T-helper 9 cell (primary cell): ENCODE data around the gene ZMYND8.
"Not testable (repeated sequence)": the region's sequence is repeated elsewhere in the genome, so short reads cannot be mapped to it uniquely, and the experiment has no call there.

Source experiments
- DNase-seq: peaks from one replicate; pipeline ENCODE4 v3.0.0-alpha.2; 2020

Gene ZMYND8

DNA sequence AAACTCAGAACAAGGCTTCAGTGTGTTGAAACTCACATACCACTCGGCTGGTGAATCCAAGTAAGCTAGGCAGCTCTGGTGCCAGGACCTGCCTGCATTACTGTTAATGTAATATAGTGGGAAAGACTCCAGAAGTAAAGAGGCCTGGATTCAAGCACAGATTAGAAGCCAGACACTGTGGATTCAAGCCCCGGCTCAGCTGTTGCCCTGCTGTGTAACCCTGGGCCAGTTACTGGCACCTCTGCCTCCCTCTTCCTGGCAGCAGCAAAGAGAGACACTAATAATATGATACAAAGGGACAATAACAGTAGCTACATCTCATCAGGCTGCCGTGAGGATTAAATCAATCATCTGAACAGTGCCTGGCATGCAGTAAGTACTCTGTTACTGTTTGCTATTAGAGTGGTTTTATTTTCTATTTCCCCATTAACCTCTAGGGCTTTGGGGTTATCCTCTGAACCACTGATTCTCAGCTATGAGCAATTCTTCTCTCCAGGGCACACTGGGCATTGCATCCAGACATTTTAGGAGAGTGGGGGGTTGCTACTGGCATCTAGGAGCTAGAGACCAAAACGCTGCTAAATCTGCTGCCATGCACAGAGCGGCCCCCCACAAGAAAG is 92.9 kb downstream of the ZMYND8 start:
- no peak for DNase-seq

DNA sequence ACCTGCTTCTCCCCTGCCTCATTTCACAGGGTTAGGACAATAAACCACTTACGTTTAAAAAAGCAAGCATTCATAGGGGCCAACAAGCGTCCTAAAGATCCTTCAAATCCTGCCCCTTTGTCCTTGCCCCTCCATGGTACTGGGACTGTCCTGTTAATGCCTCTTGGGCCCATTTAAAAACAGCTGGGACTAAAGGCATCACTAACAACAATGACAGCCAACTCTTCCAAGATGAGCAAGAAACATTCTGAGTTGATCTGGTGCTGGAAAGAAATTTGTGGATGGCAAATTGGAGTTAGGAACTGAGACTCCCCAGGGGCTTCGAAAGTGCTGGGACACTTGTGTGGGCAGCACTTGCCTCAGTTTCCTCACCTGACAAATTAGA is 93.4 kb downstream of the ZMYND8 start:
- no peak for DNase-seq

DNA sequence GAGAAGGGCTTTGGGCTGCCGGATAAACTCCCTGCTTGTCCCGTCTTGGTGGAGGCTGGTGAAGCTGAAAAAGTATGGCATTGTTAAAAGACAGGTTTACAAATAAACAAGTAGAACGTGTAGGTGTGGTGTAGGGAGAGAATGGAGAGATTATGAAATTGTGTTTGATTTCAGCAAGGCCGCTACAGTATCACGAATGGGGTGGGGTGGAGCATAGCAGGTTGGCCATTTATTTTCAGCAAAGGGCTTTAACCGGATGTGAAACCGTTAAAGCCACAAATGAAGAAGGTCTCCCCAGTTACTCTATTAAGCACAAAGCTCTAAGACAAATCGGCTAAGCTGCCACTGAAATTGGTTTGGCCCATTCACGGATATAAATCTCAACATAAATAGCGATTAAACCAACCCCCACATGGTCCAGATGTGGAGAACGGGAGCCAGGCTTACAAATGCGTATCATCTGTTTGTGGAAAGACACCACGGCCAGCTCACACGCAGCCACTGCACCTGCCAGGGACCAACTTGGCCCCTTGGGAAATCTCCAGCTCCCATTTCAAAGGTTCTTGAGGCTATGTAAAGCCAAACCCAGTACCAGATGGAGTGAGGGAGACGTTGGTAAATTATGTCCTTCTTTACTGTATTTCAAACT is 94.0 kb downstream of the ZMYND8 start:
- DNase-seq: no peak

GRCh38 chr20:47262008-47262364 is 94.5 kb downstream of the ZMYND8 start:
- DNase-seq: no peak

DNA sequence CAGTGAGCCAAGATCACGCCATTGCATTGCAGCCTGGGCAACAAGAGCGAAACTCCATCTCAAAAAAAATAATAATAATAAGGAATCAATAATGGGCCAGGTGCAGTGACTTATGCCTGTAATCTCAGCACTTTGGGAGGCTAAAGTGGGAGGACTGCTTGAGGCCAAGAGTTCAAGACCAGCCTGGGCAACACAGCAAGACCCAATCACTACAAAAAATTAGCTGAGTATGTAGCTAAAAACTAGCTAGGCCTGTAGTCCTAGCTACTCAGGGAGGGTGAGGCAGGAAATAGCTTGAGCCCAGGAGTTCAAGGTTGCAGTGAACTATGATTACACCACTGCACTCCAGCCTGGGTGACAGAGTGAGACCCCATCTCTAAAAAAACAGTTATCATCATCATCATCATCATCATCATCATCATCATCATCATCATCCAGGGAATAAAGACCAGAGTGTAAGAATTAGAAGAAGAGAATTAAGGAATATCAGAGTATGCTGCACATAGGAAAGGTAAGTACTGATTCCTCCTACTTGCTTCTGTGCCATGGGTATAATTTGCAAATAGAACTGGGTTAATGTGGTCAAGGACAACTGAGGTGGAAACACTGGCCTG is 95.2 kb downstream of the ZMYND8 start:
- not testable (repeated sequence) for DNase-seq

DNA sequence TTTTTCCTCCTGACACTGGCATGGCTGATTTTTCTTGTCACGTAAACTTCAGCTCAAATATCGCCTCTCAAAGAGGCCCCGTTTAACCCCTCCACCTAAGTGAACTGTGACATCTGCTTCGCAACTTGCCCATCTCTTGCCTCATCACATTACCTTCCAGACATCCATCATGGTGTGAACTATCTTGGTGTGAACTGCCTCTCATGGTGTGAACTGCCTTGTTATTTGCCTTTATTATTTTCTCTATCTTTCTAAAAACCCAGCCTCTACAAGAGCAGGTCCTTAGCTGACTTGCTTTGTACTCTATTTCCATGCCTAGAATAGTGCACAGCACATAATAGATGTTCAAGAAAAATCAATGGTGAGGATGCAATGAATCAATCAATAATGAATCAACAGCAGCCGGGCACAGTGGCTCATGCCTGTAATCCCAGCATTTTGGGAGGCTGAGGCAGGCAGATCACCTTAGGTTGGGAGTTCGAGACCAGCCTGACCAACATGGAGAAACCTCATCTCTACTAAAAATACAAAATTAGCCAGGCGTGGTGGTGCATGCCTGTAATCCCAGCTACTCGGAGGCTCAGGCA is 95.9 kb downstream of the ZMYND8 start:
- DNase-seq: not testable (repeated sequence)

- DNase-seq: no peak
These were observed 97.5 kb downstream of the ZMYND8 start for GRCh38 chr20:47258745-47259695.

DNA sequence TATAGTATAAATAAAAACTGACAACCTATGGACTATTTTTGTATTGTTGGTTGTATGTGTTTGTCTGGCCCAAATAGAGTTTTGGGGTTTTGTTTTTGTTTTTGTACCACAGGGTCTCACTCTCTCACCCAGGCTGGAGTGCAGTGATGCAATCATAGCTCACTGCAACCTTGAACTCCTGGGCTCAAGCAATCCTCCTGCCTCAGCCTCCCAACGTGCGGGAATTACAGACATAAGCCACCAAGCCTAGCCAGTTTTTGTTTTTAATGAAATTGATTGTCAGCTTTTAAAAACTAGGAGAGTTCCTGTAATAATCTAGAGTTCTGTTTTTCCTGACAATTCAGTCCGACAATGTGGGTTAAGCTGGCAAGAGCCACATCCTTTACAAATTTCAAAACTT is 98.7 kb downstream of the ZMYND8 start:
- DNase-seq: no peak

DNA sequence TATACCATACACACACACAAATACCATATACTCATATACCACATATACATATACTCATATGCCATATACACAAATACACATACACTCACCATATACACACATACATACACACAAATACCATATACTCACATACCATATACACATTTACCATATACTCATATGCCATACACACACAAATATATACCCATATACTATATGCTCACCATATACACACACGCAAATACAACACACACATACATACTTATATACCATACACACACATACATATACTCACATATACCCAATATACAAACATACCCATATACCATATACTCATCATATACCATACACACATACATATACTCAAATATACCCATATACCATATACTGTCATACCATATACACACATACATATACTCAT is 99.2 kb downstream of the ZMYND8 start:
- DNase-seq: no peak

- DNase-seq: no peak
These were observed 99.7 kb downstream of the ZMYND8 start for GRCh38 chr20:47256668-47257236.

DNA sequence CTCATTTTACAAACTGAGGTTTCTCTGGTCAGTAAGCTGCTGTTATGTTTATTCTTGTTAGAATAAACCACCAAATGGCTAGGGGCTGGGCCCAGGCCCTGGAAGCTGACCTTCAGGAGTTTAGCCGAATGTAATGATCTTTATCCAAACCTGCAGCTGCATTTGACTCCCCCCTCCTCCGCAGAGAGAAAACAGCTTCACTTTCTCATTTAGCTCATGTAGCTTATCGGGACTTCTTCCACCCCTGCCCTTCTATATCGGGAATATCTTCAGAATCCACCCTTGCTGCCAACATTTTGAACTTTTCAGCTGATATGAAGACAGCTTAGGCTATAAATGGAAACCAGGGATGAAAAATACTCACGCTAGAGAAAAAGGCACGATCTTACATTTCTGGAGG is 102.6 kb downstream of the ZMYND8 start:
- DNase-seq: no peak

DNA sequence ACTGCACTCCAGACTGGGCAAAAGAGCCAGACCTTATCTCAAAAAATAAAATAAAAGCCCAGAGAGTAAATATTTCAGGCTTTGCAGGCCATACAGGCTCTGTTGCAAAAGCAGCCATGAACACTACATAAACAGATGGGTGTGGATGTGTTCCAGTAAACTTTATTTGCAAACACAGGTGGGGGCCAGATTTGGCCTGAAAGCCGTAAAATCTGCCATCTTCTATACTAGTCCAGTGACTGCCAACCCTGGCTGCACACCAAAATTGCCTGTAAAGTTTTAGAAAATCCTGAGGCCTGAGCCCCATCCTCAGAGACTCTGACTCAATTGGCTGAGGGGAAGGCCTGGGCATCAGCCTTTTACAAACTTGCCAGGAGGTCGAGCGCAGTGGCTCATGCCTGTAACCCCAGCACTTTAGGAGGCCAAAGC is 103.6 kb downstream of the ZMYND8 start:
- DNase-seq: no peak

DNA sequence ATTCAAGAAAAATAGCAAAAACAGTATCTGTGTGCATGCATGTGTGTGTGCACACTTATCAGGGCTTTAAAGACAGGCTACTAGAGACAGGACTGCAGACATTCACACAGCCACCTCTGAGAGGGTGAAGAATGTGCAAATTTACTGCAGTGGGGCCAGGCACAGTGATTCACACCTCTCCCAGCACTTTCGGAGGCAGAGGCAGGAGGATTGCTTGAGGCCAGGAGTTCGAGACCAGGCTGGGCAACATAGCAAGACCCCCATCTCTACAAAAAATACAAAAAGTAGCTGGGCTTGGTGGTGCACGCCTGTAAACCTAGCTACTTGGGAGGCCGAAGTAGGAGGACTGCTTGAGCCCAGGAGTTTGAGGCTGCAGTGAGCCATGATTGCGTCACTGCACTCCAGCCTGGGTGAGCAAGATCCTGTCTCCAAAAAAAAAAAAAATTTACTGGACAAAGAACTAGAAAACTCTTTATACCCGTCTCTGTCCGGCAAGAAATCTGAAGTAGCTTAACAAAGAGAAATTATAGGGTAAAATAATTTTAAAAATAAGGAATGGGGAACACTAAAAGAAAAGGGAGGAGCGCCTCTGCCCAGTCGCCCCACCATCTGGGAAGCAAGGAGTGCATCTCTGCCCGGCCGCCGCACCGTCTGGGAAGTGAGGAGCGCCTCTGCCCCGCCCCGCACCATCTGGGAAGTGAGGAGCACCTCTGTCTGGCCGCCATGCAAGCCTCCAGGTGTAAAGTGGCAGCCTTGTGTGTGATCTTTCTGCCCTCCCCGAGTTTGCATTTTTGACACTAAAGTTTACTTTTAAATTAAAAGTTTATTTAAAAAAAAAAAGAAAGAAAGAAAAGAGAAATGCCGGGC is 105.1 kb downstream of the ZMYND8 start:
- no peak for DNase-seq

DNA sequence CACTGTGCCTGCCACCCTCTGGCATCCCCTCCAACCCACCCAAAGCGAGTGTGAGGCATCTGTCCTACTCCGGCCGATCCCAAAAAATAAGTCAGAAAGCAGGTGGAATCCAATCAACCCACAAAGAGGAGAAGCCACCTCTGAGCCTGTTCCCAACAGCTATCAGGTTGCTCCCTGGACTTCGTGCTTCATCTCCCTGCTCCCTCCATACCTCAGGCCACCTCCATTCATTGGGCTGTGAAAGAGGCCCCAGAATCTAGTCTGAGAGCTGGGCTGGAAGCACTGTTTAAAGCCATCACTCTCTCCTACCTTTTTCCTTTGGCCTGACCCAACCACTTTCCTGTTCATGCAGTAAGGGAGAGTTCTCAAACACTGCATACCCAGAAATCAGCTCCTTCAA is 106.1 kb downstream of the ZMYND8 start:
- no peak for DNase-seq

GRCh38 chr20:47249913-47250312 is 106.6 kb downstream of the ZMYND8 start:
- DNase-seq: no peak

DNA sequence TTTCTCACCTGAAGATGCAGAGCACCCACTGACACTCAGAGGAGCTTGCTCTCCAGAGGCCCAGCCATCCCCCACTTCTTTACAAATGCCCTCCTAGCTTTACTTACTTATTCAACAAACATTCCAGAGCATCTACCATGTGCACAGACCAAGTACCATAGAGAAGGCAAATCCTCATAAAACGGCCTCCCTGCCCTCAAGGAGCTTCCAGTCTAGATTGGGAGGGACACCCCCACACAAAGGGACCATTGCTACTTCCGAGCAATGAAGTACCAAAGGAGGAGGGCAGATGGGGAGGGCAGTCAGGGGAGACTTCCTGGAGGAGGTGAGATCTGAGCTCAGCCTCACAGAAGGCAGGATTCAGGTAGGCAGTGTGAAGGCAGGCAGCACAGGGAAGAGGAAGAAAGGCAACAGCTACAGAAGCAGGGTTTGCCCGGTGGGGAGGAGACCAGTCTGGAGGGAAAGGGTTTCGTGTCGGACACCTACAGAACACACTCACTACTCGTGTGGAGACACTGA is 108.0 kb downstream of the ZMYND8 start:
- no peak for DNase-seq

GRCh38 chr20:47247972-47248371 is 108.5 kb downstream of the ZMYND8 start:
- no peak for DNase-seq

GRCh38 chr20:47246061-47246777 is 110.3 kb downstream of the ZMYND8 start:
- DNase-seq: no peak

DNA sequence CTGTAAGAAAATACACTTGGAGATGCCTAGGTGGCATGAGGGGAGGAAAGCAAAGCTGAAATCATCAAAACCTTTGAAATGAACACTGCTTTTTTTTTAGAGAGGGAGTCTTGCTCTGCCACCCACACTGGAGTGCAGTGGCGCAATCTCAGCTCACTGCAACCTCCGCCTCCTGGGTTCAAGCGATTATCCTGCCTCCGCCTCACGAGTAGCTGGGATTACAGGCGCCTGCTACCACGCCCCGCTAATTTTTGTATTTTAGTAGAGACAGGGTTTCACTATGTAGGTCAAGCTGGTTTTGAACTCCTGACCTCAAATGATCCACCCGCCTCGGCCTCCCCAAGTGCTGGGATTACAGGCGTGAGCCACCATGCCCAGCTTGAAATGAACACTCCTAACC is 111.3 kb downstream of the ZMYND8 start:
- not testable (repeated sequence) for DNase-seq

DNA sequence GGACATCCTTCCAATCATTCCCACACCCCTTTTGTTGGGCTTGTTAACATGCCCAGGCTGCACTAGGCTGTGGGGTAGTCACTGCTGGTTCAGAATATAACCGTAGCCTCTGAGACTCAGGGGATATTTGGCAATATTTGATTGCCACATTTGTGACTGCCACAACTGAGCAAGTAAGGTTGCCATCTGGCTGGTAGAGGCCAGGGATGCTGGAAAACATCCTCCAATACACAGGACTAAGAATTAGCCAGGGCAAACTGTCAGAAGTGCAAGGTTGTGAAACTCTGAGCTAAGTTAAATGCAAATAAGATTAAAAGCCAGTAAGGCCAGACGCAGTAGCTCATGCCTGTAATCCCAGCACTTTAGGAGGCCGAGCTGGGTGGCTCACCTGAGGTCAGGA is 112.0 kb downstream of the ZMYND8 start:
- DNase-seq: no peak
